ENCODE results near the gene FIGNL2.

FIGNL2 gene

DNA sequence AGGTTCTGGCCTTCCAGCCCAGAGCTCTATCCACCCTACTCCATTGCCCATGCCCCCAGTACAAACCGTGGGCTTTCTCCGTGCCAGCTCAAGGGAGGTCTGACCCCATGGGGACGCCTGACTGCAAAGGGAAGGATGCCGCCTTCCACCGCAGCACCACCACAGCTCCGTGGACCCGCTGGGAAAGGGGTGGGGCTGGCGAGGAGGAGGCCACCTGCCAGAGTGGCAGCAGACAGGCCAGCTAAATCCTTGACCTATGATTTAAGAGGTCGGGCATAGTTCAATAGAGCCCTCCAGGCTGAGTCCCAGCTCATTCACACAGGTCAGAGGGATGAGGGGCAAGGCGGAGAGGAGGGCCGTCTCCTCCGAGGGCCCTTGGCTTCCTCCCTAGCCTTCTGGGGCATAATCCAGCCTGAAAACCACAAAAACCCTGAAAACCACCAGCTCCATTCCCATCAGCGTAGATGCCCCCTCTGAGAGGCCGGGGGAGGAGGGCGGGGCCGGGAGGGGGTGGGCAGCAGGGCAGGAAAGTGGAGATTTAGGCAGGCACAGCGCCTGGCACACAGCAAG is 14.9 kb upstream of the FIGNL2 start:
- Histone ChIP-seq H3K9me3 (ENCODE audit: low read length) (no peaks in the 10 kb centered on the region), H3K79me2 (ENCODE audit: insufficient read depth, low read length) (no peaks in the 10 kb centered on the region), H3K4me1 (ENCODE audit: insufficient read depth, low read length, severe bottlenecking) (no peaks in the 10 kb centered on the region), H3K27me3 (ENCODE audit: insufficient read depth, low read length) (peaks cover 3% of the 10 kb centered on the region), H3K9ac (ENCODE audit: low read length) (no peak overlapping the region), H3F3A (ENCODE audit: insufficient read depth, low read length) (no peaks in the 10 kb centered on the region), H3K36me3 (ENCODE audit: insufficient read depth, low read length) (no peaks in the 10 kb centered on the region), H4K20me1 (ENCODE audit: insufficient read depth, low read length) (no peaks in the 10 kb centered on the region), H3K4me2 (ENCODE audit: low read length) (no peak overlapping the region), H3K9me2 (ENCODE audit: low read depth, low read length) (no peaks in the 10 kb centered on the region), H3K4me3 (ENCODE audit: low read depth, low read length, poor library complexity, severe bottlenecking) (no peak overlapping the region), H3K27ac (ENCODE audit: low read depth, low read length, poor library complexity, severe bottlenecking) (no peak overlapping the region), H2AFZ (ENCODE audit: low read length) (no peak overlapping the region)
- TF ChIP-seq EZH2 (IDR thresholded peaks at IDR 0.05; ENCODE audit: borderline replicate concordance, low read length): no peak
- TF ChIP-seq, protein P1, sequence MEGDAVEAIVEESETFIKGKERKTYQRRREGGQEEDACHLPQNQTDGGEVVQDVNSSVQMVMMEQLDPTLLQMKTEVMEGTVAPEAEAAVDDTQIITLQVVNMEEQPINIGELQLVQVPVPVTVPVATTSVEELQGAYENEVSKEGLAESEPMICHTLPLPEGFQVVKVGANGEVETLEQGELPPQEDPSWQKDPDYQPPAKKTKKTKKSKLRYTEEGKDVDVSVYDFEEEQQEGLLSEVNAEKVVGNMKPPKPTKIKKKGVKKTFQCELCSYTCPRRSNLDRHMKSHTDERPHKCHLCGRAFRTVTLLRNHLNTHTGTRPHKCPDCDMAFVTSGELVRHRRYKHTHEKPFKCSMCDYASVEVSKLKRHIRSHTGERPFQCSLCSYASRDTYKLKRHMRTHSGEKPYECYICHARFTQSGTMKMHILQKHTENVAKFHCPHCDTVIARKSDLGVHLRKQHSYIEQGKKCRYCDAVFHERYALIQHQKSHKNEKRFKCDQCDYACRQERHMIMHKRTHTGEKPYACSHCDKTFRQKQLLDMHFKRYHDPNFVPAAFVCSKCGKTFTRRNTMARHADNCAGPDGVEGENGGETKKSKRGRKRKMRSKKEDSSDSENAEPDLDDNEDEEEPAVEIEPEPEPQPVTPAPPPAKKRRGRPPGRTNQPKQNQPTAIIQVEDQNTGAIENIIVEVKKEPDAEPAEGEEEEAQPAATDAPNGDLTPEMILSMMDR (IDR thresholded peaks at IDR 0.05; ENCODE audit: low read length): no peak

DNA sequence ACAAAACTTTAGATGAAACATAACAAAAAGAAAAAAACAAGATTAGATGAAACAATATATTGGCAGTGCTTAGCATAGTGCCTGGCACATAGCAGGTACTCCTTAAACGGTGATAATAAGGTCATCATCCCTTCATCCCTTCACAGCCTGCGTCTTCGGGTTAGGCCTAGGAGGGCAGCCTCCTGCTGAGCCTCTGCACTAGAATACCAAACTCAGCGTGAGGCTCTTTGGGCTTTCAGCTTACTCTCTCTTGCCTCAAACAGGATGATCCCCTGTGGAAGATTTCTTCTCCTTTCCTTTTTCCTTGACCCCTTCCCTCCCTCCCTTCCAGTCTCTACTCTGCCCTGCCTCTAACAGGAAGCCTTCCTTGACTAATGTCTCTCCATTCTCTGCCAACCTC is 14.4 kb upstream of the FIGNL2 start:
- Histone ChIP-seq H3K27ac (ENCODE audit: low read depth, low read length, poor library complexity, severe bottlenecking) (no peak overlapping the region), H3K4me2 (ENCODE audit: low read length) (no peak overlapping the region), H3K9ac (ENCODE audit: low read length) (no peak overlapping the region), H3F3A (ENCODE audit: insufficient read depth, low read length) (no peaks in the 10 kb centered on the region), H3K9me2 (ENCODE audit: low read depth, low read length) (no peaks in the 10 kb centered on the region), H3K4me3 (ENCODE audit: low read depth, low read length, poor library complexity, severe bottlenecking) (no peak overlapping the region), H3K36me3 (ENCODE audit: insufficient read depth, low read length) (no peaks in the 10 kb centered on the region), H2AFZ (ENCODE audit: low read length) (no peak overlapping the region), H3K4me1 (ENCODE audit: insufficient read depth, low read length, severe bottlenecking) (no peaks in the 10 kb centered on the region), H4K20me1 (ENCODE audit: insufficient read depth, low read length) (no peaks in the 10 kb centered on the region), H3K79me2 (ENCODE audit: insufficient read depth, low read length) (no peaks in the 10 kb centered on the region), H3K27me3 (ENCODE audit: insufficient read depth, low read length) (peaks cover 3% of the 10 kb centered on the region), H3K9me3 (ENCODE audit: low read length) (no peaks in the 10 kb centered on the region)
- TF ChIP-seq, protein P1 (IDR thresholded peaks at IDR 0.05; ENCODE audit: low read length): no peak
- no peak for TF ChIP-seq EZH2 (IDR thresholded peaks at IDR 0.05; ENCODE audit: borderline replicate concordance, low read length)

DNA sequence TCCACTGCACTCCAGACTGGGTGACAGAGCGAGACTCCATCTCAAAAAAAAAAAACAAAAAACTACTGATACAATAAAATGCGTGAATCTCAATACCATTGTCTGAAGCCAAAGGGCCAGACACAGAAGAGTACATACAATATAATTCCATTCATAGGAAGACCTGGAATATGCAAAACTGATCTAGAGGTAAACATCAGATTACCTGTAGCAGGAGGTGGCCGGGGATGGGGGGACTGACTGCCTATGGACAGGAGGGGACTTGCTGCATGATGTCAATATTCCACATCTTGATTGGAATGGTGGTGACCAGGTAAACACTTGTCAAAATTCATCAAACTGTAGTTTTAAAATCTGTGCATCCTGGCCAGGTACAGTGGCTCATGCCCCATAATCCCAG is 12.5 kb upstream of the FIGNL2 start:
- Histone ChIP-seq H3K4me1 (ENCODE audit: insufficient read depth, low read length, severe bottlenecking) (no peaks in the 10 kb centered on the region), H3K9ac (ENCODE audit: low read length) (no peak overlapping the region), H2AFZ (ENCODE audit: low read length) (no peak overlapping the region), H3K27me3 (ENCODE audit: insufficient read depth, low read length) (no peaks in the 10 kb centered on the region; the same call in 1 of the 2 replicates), H3K36me3 (ENCODE audit: insufficient read depth, low read length) (no peaks in the 10 kb centered on the region), H3K4me3 (ENCODE audit: low read depth, low read length, poor library complexity, severe bottlenecking) (no peak overlapping the region), H3K79me2 (ENCODE audit: insufficient read depth, low read length) (no peaks in the 10 kb centered on the region), H3K4me2 (ENCODE audit: low read length) (no peak overlapping the region), H3F3A (ENCODE audit: insufficient read depth, low read length) (no peaks in the 10 kb centered on the region), H3K27ac (ENCODE audit: low read depth, low read length, poor library complexity, severe bottlenecking) (no peak overlapping the region), H3K9me2 (ENCODE audit: low read depth, low read length) (no peaks in the 10 kb centered on the region), H4K20me1 (ENCODE audit: insufficient read depth, low read length) (no peaks in the 10 kb centered on the region), H3K9me3 (ENCODE audit: low read length) (no peaks in the 10 kb centered on the region)
- TF ChIP-seq EZH2 (IDR thresholded peaks at IDR 0.05; ENCODE audit: borderline replicate concordance, low read length): no peak
- TF ChIP-seq, protein P1 (IDR thresholded peaks at IDR 0.05; ENCODE audit: low read length): no peak

All from OCI-LY1 (cell line).